ENCODE measurements around the gene CNTN5. TPM values are rescaled to one million over a fixed set of nuclear protein-coding genes. Genes with fewer than 3 reads are reported as not detected.

Gene CNTN5
- polyA plus RNA-seq, 1 donor (not counting 4 experiments of a cell fraction or from before 2014, with no cell fraction given), result not detected

DNA sequence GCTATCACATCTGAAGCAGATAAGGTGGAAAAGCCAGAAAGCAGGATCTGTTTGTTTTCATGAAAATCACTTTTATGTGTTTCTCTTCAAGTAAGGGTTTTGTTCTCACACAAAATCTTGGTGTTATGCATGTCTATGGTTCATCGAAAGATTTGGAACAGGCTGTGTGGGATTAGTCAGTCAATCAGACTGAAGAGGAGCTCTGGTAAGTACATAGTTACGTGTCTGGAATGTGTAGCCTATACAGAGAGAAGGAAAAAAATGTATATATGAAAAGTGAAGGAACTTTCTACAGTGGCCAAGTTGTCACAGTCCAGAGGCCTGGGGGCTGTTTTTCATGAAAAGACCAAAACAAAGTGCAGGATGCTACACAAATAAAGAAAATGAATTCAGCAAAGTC lies 156.7 kb downstream of the CNTN5 start:
- no peak for TF ChIP-seq EZH2 (IDR thresholded peaks at IDR 0.05; ENCODE audit: low read length)
- TF ChIP-seq, protein P1, sequence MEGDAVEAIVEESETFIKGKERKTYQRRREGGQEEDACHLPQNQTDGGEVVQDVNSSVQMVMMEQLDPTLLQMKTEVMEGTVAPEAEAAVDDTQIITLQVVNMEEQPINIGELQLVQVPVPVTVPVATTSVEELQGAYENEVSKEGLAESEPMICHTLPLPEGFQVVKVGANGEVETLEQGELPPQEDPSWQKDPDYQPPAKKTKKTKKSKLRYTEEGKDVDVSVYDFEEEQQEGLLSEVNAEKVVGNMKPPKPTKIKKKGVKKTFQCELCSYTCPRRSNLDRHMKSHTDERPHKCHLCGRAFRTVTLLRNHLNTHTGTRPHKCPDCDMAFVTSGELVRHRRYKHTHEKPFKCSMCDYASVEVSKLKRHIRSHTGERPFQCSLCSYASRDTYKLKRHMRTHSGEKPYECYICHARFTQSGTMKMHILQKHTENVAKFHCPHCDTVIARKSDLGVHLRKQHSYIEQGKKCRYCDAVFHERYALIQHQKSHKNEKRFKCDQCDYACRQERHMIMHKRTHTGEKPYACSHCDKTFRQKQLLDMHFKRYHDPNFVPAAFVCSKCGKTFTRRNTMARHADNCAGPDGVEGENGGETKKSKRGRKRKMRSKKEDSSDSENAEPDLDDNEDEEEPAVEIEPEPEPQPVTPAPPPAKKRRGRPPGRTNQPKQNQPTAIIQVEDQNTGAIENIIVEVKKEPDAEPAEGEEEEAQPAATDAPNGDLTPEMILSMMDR (optimal IDR thresholded peaks at IDR 0.05 in 1 of 3, IDR thresholded peaks at IDR 0.05 in 1 of 3, conservative IDR thresholded peaks at IDR 0.05 in 1 of 3; ENCODE audit: extremely low read depth in 1 of 3, insufficient read depth in 2 of 3, low read length in 3 of 3), result no peak

DNA sequence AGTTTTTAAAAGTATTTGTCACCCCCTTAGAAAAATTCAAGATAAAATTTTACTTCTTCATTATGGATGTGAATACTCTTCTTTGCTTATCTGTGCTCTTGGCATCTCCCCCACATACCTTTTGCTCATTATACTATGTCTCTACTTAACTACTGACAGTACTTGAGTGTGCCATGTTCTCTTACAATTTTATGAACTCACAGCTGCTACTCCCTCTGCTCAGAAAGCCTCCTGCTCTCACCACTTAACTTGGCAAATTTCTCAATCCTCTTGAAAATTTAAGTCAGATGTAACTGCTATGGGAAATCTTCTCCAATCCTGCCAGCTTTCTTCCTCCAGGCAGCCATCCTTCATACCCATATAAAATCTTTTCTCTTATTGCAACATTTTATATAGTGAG lies 163.4 kb downstream of the CNTN5 start:
- Histone ChIP-seq H3K27me3 (ENCODE audit: control insufficient read depth, extremely low read depth, insufficient read depth, low read length) (no peaks in the 10 kb centered on the region), H3K27ac (ENCODE audit: control insufficient read depth, insufficient read depth, low read length) (no peak overlapping the region), H3K9me1 (ENCODE audit: control insufficient read depth, extremely low read depth, insufficient read depth, low read length) (no peaks in the 10 kb centered on the region), H3K4me3 (ENCODE audit: control insufficient read depth in 2 of 3, extremely low read depth in 1 of 3, insufficient read depth in 2 of 3, low read depth in 1 of 3, low read length in 3 of 3) (no peak overlapping the region), H3K4me1 (ENCODE audit: control insufficient read depth, extremely low read depth, insufficient read depth, low read length) (no peaks in the 10 kb centered on the region), H3K36me3 (ENCODE audit: control insufficient read depth in 2 of 2, extremely low read depth in 1 of 2, insufficient read depth in 2 of 2, low read length in 2 of 2) (no peaks in the 10 kb centered on the region), H4K20me1 (ENCODE audit: control insufficient read depth, extremely low read depth, insufficient read depth, low read length) (no peaks in the 10 kb centered on the region), H3K9ac (ENCODE audit: control insufficient read depth, extremely low read depth, insufficient read depth, low read length) (no peak overlapping the region), H3K4me2 (ENCODE audit: control insufficient read depth, extremely low read depth, insufficient read depth, low read depth, low read length) (no peak overlapping the region), H3K9me3 (ENCODE audit: control insufficient read depth, low read depth, low read length) (no peaks in the 10 kb centered on the region), H3K79me2 (ENCODE audit: control insufficient read depth, insufficient read depth, low read length) (no peaks in the 10 kb centered on the region), H2AFZ (ENCODE audit: control insufficient read depth, low read length) (no peak overlapping the region)
- TF ChIP-seq, protein P1 (optimal IDR thresholded peaks at IDR 0.05 in 1 of 3, IDR thresholded peaks at IDR 0.05 in 1 of 3, conservative IDR thresholded peaks at IDR 0.05 in 1 of 3; ENCODE audit: extremely low read depth in 1 of 3, insufficient read depth in 2 of 3, low read length in 3 of 3), result no peak
- no peak for TF ChIP-seq EZH2 (IDR thresholded peaks at IDR 0.05; ENCODE audit: low read length)
- dilution Hi-C loops (cut with MboI; ENCODE audit: extremely low pct_ligation_motif_present, low sequenced_read_pairs), result no loop called here
- no peak for DNase-seq (ENCODE audit: low read depth, low spot score)
- no peak for FAIRE-seq

More for the DNA sequence above, 156.7 kb downstream of the CNTN5 start:
- Histone ChIP-seq H3K79me2 (ENCODE audit: control insufficient read depth, insufficient read depth, low read length) (no peaks in the 10 kb centered on the region), H3K4me2 (ENCODE audit: control insufficient read depth, extremely low read depth, insufficient read depth, low read depth, low read length) (no peak overlapping the region), H3K27me3 (ENCODE audit: control insufficient read depth, extremely low read depth, insufficient read depth, low read length) (no peaks in the 10 kb centered on the region), H3K36me3 (ENCODE audit: control insufficient read depth in 2 of 2, extremely low read depth in 1 of 2, insufficient read depth in 2 of 2, low read length in 2 of 2) (no peaks in the 10 kb centered on the region), H3K4me3 (ENCODE audit: control insufficient read depth in 2 of 3, extremely low read depth in 1 of 3, insufficient read depth in 2 of 3, low read depth in 1 of 3, low read length in 3 of 3) (no peak overlapping the region), H2AFZ (ENCODE audit: control insufficient read depth, low read length) (no peak overlapping the region), H4K20me1 (ENCODE audit: control insufficient read depth, extremely low read depth, insufficient read depth, low read length) (no peaks in the 10 kb centered on the region), H3K9ac (ENCODE audit: control insufficient read depth, extremely low read depth, insufficient read depth, low read length) (no peak overlapping the region), H3K27ac (ENCODE audit: control insufficient read depth, insufficient read depth, low read length) (no peak overlapping the region), H3K9me3 (ENCODE audit: control insufficient read depth, low read depth, low read length) (no peaks in the 10 kb centered on the region), H3K9me1 (ENCODE audit: control insufficient read depth, extremely low read depth, insufficient read depth, low read length) (no peaks in the 10 kb centered on the region), H3K4me1 (ENCODE audit: control insufficient read depth, extremely low read depth, insufficient read depth, low read length) (no peaks in the 10 kb centered on the region)
- DNase-seq (ENCODE audit: low read depth, low spot score) (no peak), FAIRE-seq (no peak)
- dilution Hi-C loops (cut with MboI; ENCODE audit: extremely low pct_ligation_motif_present, low sequenced_read_pairs), result no loop called here
